H1 (cell line): ENCODE results near the gene SSRP1. TPM values are rescaled to one million over a fixed set of nuclear protein-coding genes. Genes with fewer than 3 reads are reported as not detected.

Source experiments
- CTCF ChIA-PET: fragments of 300-600 bp; sonication (Branson Sonifier 250); formaldehyde crosslinking; loops from one replicate; lab custom pipeline; 2021; ENCODE audit not compliant: partially characterized antibody; lab: Charles Lee
- POLR2A ChIA-PET: fragments of 300-600 bp; sonication (Branson Sonifier 250); formaldehyde crosslinking; loops from one replicate; lab custom pipeline; 2021; ENCODE audit warnings: inconsistent platforms; ENCODE audit not compliant: partially characterized antibody; lab: Charles Lee
- DNase-seq, 2 experiments: peaks; one replicate each; pipeline versions ENCODE4 v3.0.0 to v3.0.0-alpha.2; 2010 to 2022; ENCODE audit warnings: low spot score in 2 of 2, low read depth in 1 of 2, mixed read lengths in 1 of 2
- FAIRE-seq: peaks from 2 replicates; lab custom pipeline; 2011; peaks lifted over from hg19 to GRCh38; lab: Jason Lieb, UNC
- H2AFZ ChIP-seq: 2 replicates; pipeline ENCODE4 v1.8.1; 2012; ENCODE audit warnings: low read length, inconsistent platforms
- H2AK5ac ChIP-seq: 2 replicates; pipeline ENCODE4 v1.6.1; 2013; ENCODE audit warnings: low read depth, low read length
- H2BK120ac ChIP-seq: replicated peaks from 2 replicates; pipeline ENCODE3; 2013; ENCODE audit warnings: low read depth, low read length, inconsistent platforms
- H2BK12ac ChIP-seq: 2 replicates; pipeline ENCODE4 v1.6.1; 2013; ENCODE audit warnings: low read depth, low read length
- H2BK15ac ChIP-seq: 2 replicates; pipeline ENCODE4 v1.6.1; 2013; ENCODE audit warnings: low read length
- H2BK20ac ChIP-seq: 2 replicates; pipeline ENCODE4 v1.6.1; 2013; ENCODE audit warnings: low read length
- H2BK5ac ChIP-seq: 2 replicates; pipeline ENCODE4 v1.6.1; 2013; ENCODE audit warnings: low read depth, low read length
- H3K14ac ChIP-seq: 2 replicates; pipeline ENCODE4 v1.6.1; 2013; ENCODE audit warnings: inconsistent platforms; ENCODE audit not compliant: insufficient read length
- H3K18ac ChIP-seq: 2 replicates; pipeline ENCODE4 v1.6.1; 2013; ENCODE audit warnings: low read length; ENCODE audit errors: extremely low read depth
- H3K23ac ChIP-seq: 2 replicates; pipeline ENCODE4 v1.6.1; 2013; ENCODE audit warnings: inconsistent platforms; ENCODE audit not compliant: insufficient read length
- H3K23me2 ChIP-seq: 2 replicates; pipeline ENCODE4 v1.6.1; 2013; ENCODE audit warnings: low read depth, low read length
- H3K27ac ChIP-seq: 2 replicates; pipeline ENCODE4 v1.6.1; 2011; ENCODE audit warnings: low read depth, low read length, inconsistent platforms
- H3K27me3 ChIP-seq, 4 experiments: replicated peaks in 1 of 4; 1 replicate in 1 of 4; 2 replicates in 3 of 4; pipeline versions ENCODE4 v1.6.1 to v1.8.1; 2011 to 2013; ENCODE audit warnings: low read length in 3 of 4, mild to moderate bottlenecking in 3 of 4, inconsistent platforms in 2 of 4, mixed read lengths in 2 of 4, moderate library complexity in 1 of 4; ENCODE audit not compliant: control insufficient read depth in 3 of 4, insufficient read depth in 3 of 4; ENCODE audit errors: extremely low read depth in 1 of 4
- H3K36me3 ChIP-seq, 4 experiments: 2 replicates each; pipeline versions ENCODE4 v1.6.1 to v1.8.1; 2011 to 2013; ENCODE audit warnings: mild to moderate bottlenecking in 4 of 4, low read length in 3 of 4, moderate library complexity in 2 of 4, control low read depth in 1 of 4, inconsistent platforms in 1 of 4; ENCODE audit not compliant: insufficient read depth in 4 of 4, control insufficient read depth in 2 of 4
- H3K4ac ChIP-seq: replicated peaks from 2 replicates; pipeline ENCODE3; 2013; ENCODE audit warnings: low read length, low read depth, mixed read lengths, inconsistent platforms; ENCODE audit not compliant: insufficient read length
- H3K4me1 ChIP-seq, 4 experiments: replicated peaks in 1 of 4; 1 replicate in 1 of 4; 2 replicates in 3 of 4; pipeline versions ENCODE4 v1.6.1 to v1.8.1; 2011 to 2013; ENCODE audit warnings: low read length in 3 of 4, inconsistent platforms in 2 of 4, mixed read lengths in 1 of 4; ENCODE audit not compliant: insufficient read depth in 4 of 4, control insufficient read depth in 3 of 4
- H3K4me2 ChIP-seq, 2 experiments: 2 replicates each; pipeline versions ENCODE4 v1.6.1 to v1.8.1; 2011 to 2013; ENCODE audit warnings: low read depth in 2 of 2, low read length in 2 of 2, control low read depth in 1 of 2, inconsistent platforms in 1 of 2, mild to moderate bottlenecking in 1 of 2; ENCODE audit not compliant: insufficient read depth in 1 of 2
- H3K4me3 ChIP-seq, 4 experiments: fragments of 200-600, 300-600 bp in 1 of 4; sonication (generic), shearing (Covaris generic), sonication (Bioruptor Twin) in 1 of 4; 2 replicates each; pipeline versions ENCODE4 v1.5.1 to v1.8.1; 2011 to 2016; ENCODE audit warnings: low read length in 4 of 4, low read depth in 3 of 4, control low read depth in 2 of 4, inconsistent platforms in 2 of 4, mild to moderate bottlenecking in 2 of 4, mixed read lengths in 1 of 4, moderate library complexity in 1 of 4; ENCODE audit not compliant: insufficient read depth in 2 of 4; ENCODE audit errors: extremely low read depth in 1 of 4
- H3K56ac ChIP-seq: replicated peaks from 2 replicates; pipeline ENCODE3; 2013; ENCODE audit warnings: low read depth, mild to moderate bottlenecking, mixed read lengths, low read length, inconsistent platforms; ENCODE audit not compliant: insufficient read length
- H3K79me1 ChIP-seq: 2 replicates; pipeline ENCODE4 v1.6.1; 2013; ENCODE audit warnings: low read depth, low read length, control low read depth
- H3K79me2 ChIP-seq, 2 experiments: 2 replicates each; pipeline versions ENCODE4 v1.6.1 to v1.8.1; 2012 to 2013; ENCODE audit warnings: low read length in 2 of 2, mild to moderate bottlenecking in 2 of 2, inconsistent platforms in 1 of 2; ENCODE audit not compliant: insufficient read depth in 2 of 2, control insufficient read depth in 1 of 2
- H3K9ac ChIP-seq, 4 experiments: replicated peaks in 1 of 4; 1 replicate in 1 of 4; 2 replicates in 3 of 4; pipeline versions ENCODE4 v1.6.1 to v1.8.1; 2011 to 2013; ENCODE audit warnings: low read depth in 3 of 4, low read length in 3 of 4, control low read depth in 2 of 4, mild to moderate bottlenecking in 2 of 4, moderate library complexity in 2 of 4, inconsistent platforms in 1 of 4; ENCODE audit errors: extremely low read depth in 1 of 4
- H3K9me3 ChIP-seq, 2 experiments: 2 replicates each; pipeline versions ENCODE4 v1.6.1 to v1.8.1; 2012 to 2013; ENCODE audit warnings: mild to moderate bottlenecking in 2 of 2, moderate library complexity in 2 of 2, control low read depth in 1 of 2, inconsistent platforms in 1 of 2, low read depth in 1 of 2, low read length in 1 of 2, mixed read lengths in 1 of 2; ENCODE audit not compliant: insufficient read depth in 2 of 2
- H4K20me1 ChIP-seq, 2 experiments: replicated peaks in 1 of 2; 2 replicates each; pipeline versions ENCODE3 to v1.8.1; 2011 to 2013; ENCODE audit warnings: inconsistent platforms in 2 of 2, low read length in 2 of 2, mild to moderate bottlenecking in 1 of 2; ENCODE audit not compliant: insufficient read depth in 2 of 2, control insufficient read depth in 1 of 2
- H4K5ac ChIP-seq: 2 replicates; pipeline ENCODE4 v1.6.1; 2013; ENCODE audit warnings: low read length, low read depth, mixed read lengths, inconsistent platforms; ENCODE audit not compliant: insufficient read length
- H4K8ac ChIP-seq: 2 replicates; pipeline ENCODE4 v1.8.0; 2013; ENCODE audit warnings: mild to moderate bottlenecking, moderate library complexity, low read length, inconsistent platforms; ENCODE audit not compliant: insufficient read depth; ENCODE audit errors: extremely low read depth
- H4K91ac ChIP-seq: replicated peaks from 2 replicates; pipeline ENCODE3; 2013; ENCODE audit warnings: low read length, mixed read lengths, inconsistent platforms; ENCODE audit not compliant: insufficient read length
- CBX5 ChIP-seq: fragments of 300-800, 300-1000 bp; sonication (generic); IDR thresholded peaks from 2 replicates; pipeline ENCODE4 v1.7.1; 2016; ENCODE audit warnings: antibody characterized with exemption, low read length, low read depth
- CHD2 ChIP-seq: IDR thresholded peaks from 2 replicates; pipeline ENCODE4 v1.6.1; 2012; ENCODE audit warnings: low read length, improper control_type of control experiment
- CREB1 ChIP-seq: IDR thresholded peaks from 2 replicates; pipeline ENCODE4 v1.6.1; 2012; ENCODE audit warnings: inconsistent platforms
- EP300 ChIP-seq, 2 experiments: IDR thresholded peaks; 1 replicate in 1 of 2; 2 replicates in 1 of 2; pipeline ENCODE4 v1.6.1; 2011 to 2012; ENCODE audit warnings: low read depth in 2 of 2, low read length in 2 of 2, mild to moderate bottlenecking in 2 of 2, borderline replicate concordance in 1 of 2, inconsistent platforms in 1 of 2, moderate library complexity in 1 of 2
- MAFK ChIP-seq: IDR thresholded peaks from 2 replicates; pipeline ENCODE4 v1.6.1; 2012; ENCODE audit warnings: low read depth, mild to moderate bottlenecking, improper control_type of control experiment, low read length
- TAF1 ChIP-seq: IDR thresholded peaks from 2 replicates; pipeline ENCODE4 v1.6.1; 2011; ENCODE audit warnings: mild to moderate bottlenecking, low read depth, low read length
- TAF7 ChIP-seq: optimal IDR thresholded peaks from 2 replicates; pipeline ENCODE3; 2011; ENCODE audit warnings: low read depth, mild to moderate bottlenecking, inconsistent platforms, low read length, moderate library complexity, borderline replicate concordance
- USF2 ChIP-seq: IDR thresholded peaks from 2 replicates; pipeline ENCODE4 v1.6.1; 2011; ENCODE audit warnings: low read length, improper control_type of control experiment
- WGBS, 2 experiments: shearing (Covaris generic) in 1 of 2; methylation state at CpG; one replicate each; pipeline versions ENCODE4 v1.1.6 to v1.1.7; 2013 to 2015; ENCODE audit warnings: low lambda C conversion rate in 2 of 2, mixed read lengths in 2 of 2, inconsistent platforms in 1 of 2, low coverage in 1 of 2, missing lambda C conversion rate in 1 of 2; ENCODE audit not compliant: insufficient replicate concordance in 2 of 2, insufficient coverage in 1 of 2, insufficient read length in 1 of 2; ENCODE audit errors: extremely low coverage in 1 of 2, missing lambda C conversion rate in 1 of 2; 5-methylcytosine and 5-hydroxymethylcytosine counted together
- polyA plus RNA-seq, 7 experiments: library from polyadenylated mRNA; depleted of rRNA in 3 of 7; stranded (reverse) in 5 of 7; unstranded in 2 of 7; fragments of >200 nt in 5 of 7; fragments of 200-250 nt in 2 of 7; gene quantifications; 1 replicate in 5 of 7; 2 replicates in 1 of 7; 4 replicates in 1 of 7; pipeline versions ENCODE4 v1.2.1 to v1.2.3, GENCODE V29; 2011 to 2013; ENCODE audit warnings: missing spikeins in 2 of 7, mixed read lengths in 2 of 7
- total RNA-seq: library from RNA; stranded (reverse); fragmentation: NEBNext Ultra II Directional; extraction: Animal tissue kit (Norgen Biotek cat#: 25700); gene quantifications from 2 replicates; pipeline ENCODE4 v1.2.1, GENCODE V29; 2021

The SSRP1 gene
- total and polyA plus RNA-seq, 2 of the 8 experiments (the other 6 are each of a cell fraction or from before 2014, with no cell fraction given), result 259 to 281 TPM

GRCh38 chr11:57373146-57373545 is 37.5 kb upstream of the SSRP1 start:
- Histone ChIP-seq H3K27ac (no peak overlapping the region), H4K8ac (no peak overlapping the region), H4K5ac (no peak overlapping the region), H2BK20ac (no peak overlapping the region), H3K23ac (no peak overlapping the region), H3K4me3 (no peak overlapping the region), H2BK12ac (no peak overlapping the region), H3K4me2 (no peak overlapping the region), H2AK5ac (no peak overlapping the region), H2BK5ac (no peak overlapping the region), H4K20me1 (no peaks in the 10 kb centered on the region), H3K9ac (no peak overlapping the region), H2AFZ (no peak overlapping the region), H3K23me2 (peaks cover 4% of the 10 kb centered on the region; the same call in 1 of the 2 replicates), H4K91ac (no peak overlapping the region), H3K79me2 (no peaks in the 10 kb centered on the region), H3K14ac (no peak overlapping the region), H3K36me3 (no peaks in the 10 kb centered on the region), H3K9me3 (no peaks in the 10 kb centered on the region), H3K27me3 (peaks cover 0 to 2% (median 0%) of the 10 kb centered on the region in 4 experiments; a peak in 3 of 7 replicates), H3K4ac (no peak overlapping the region), H3K56ac (no peak overlapping the region), H3K4me1 (no peaks in the 10 kb centered on the region; a peak in 1 of 7 replicates), H3K18ac (no peak overlapping the region), H3K79me1 (no peaks in the 10 kb centered on the region), H2BK15ac (no peak overlapping the region), H2BK120ac (no peak overlapping the region)
- no peak for DNase-seq
- WGBS, 2 experiments, result 88% methylated on average over 3 of the region's 3 CpGs; no CpG with 5 or more reads in 1 of the 2 experiments
- no peak for FAIRE-seq
- no peak for TF ChIP-seq EP300 (IDR thresholded peaks at IDR 0.05; ENCODE audit: borderline replicate concordance in 1 of 2, low read depth in 2 of 2, low read length in 2 of 2)
- TF ChIP-seq CBX5, result no peak
- no peak for TF ChIP-seq USF2
- no peak for TF ChIP-seq CHD2
- no peak for TF ChIP-seq CREB1
- no peak for TF ChIP-seq TAF7
- TF ChIP-seq MAFK, result no peak
- no peak for TF ChIP-seq TAF1
- ChIA-PET CTCF (interaction anchor here (0.7 to 2.0 kb wide), 5 partner anchors 8 to 105 kb away, joined by 3 to 8 read pairs (median 6); no protein-coding TSS in a partner anchor), POLR2A (interaction anchor here (1.2 kb wide), 2 partner anchors 9 to 20 kb away, joined by 3 to 4 read pairs; no protein-coding TSS in a partner anchor)
